ENCODE measurements around the gene RAD51B. TPM values are rescaled to one million over a fixed set of nuclear protein-coding genes. Genes with fewer than 3 reads are reported as not detected.

RAD51B gene
- total and polyA plus RNA-seq, 9 of the 15 experiments (the other 6 are each of a cell fraction or from before 2014, with no cell fraction given), result 8.5 to 17.3 (median 11.3) TPM

DNA sequence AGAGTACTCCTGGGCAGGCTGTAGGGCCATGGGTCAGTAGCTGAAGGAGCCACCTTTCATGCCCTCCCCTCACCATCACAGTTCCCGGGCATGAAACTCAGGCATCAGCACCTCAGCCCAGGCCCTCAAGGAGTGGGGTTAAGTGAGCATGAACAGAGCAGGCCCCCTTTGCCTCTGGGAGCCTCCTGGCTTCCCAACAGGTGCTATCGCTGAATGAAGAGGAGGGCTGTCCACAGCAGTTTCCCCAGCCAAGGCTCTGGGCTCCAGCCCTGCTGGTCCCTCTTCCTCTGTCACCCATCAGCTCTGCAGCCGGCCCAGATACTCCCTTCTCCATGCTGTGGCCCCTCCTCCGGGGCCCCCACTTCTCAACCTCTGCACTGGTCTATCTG, 789.0 kb downstream of the RAD51B start (continued):
- TF ChIP-seq, protein P1, sequence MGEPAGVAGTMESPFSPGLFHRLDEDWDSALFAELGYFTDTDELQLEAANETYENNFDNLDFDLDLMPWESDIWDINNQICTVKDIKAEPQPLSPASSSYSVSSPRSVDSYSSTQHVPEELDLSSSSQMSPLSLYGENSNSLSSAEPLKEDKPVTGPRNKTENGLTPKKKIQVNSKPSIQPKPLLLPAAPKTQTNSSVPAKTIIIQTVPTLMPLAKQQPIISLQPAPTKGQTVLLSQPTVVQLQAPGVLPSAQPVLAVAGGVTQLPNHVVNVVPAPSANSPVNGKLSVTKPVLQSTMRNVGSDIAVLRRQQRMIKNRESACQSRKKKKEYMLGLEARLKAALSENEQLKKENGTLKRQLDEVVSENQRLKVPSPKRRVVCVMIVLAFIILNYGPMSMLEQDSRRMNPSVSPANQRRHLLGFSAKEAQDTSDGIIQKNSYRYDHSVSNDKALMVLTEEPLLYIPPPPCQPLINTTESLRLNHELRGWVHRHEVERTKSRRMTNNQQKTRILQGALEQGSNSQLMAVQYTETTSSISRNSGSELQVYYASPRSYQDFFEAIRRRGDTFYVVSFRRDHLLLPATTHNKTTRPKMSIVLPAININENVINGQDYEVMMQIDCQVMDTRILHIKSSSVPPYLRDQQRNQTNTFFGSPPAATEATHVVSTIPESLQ (CRISPR knock-in tag; IDR thresholded peaks at IDR 0.05), result no peak
- no peak for TF ChIP-seq ZNF197 (CRISPR knock-in tag; IDR thresholded peaks at IDR 0.05; ENCODE audit: low read depth)

DNA sequence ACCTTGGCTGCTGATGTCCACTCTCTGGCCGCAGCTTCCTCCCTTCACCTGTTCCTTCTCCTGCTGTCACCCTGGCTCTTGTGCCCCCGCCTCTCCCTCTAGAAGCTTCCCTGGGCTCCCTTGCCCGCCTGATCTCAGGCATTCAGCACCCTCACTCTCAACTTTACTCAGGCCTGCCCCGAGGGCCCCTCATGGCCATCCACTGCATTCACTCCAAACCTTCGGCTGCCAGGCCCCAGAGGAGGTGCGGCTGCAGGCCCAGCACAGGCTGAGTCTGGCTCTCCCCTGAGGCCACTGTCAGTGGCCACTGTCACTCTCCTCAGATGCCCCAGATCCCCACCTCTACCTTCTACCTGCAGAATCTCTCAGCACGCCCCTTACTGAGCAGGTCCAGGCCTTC, 789.4 kb downstream of the RAD51B start:
- DNase-seq (ENCODE audit: extremely low read depth in 1 of 4, low spot score in 3 of 4), result no peak
- Histone ChIP-seq H3K27me3 (ENCODE audit: control insufficient read depth in 2 of 2, insufficient read depth in 2 of 2, low read length in 2 of 2) (no peaks in the 10 kb centered on the region), H2AFZ (ENCODE audit: low read depth, low read length) (no peak overlapping the region), H3K36me3 (ENCODE audit: control insufficient read depth, insufficient read depth, low read length) (no peaks in the 10 kb centered on the region), H3K27ac (ENCODE audit: extremely low read depth, low read depth, low read length) (no peak overlapping the region), H3K79me2 (ENCODE audit: control insufficient read depth, insufficient read depth, low read length) (no peaks in the 10 kb centered on the region), H4K20me1 (replicated peaks; ENCODE audit: control insufficient read depth, insufficient read depth, low read length) (no peaks in the 10 kb centered on the region), H3K9ac (ENCODE audit: insufficient read depth in 1 of 2, low read depth in 2 of 2, low read length in 2 of 2) (no peak overlapping the region), H3K9me3 (replicated peaks; ENCODE audit: control insufficient read depth, insufficient read depth, low read depth, low read length) (no peaks in the 10 kb centered on the region), H3K9me1 (ENCODE audit: control insufficient read depth, insufficient read depth, low read length) (no peaks in the 10 kb centered on the region), H3K4me1 (replicated peaks in 1 of 2; ENCODE audit: control insufficient read depth in 2 of 2, insufficient read depth in 2 of 2, low read length in 2 of 2) (peaks cover 0 to 2% of the 10 kb centered on the region in 2 experiments; a peak in 2 of 5 replicates), H3K4me2 (ENCODE audit: insufficient read depth, low read length) (no peak overlapping the region), H3K4me3 (no peak overlapping the region)
- intact Hi-C loops (cut with micrococcal nuclease), result no loop called here
- no peak for FAIRE-seq
- WGBS (ENCODE audit: insufficient coverage, low coverage, missing lambda C conversion rate), result 54% methylated on average over 3 of the region's 7 CpGs
- BruUV-seq (replicated peaks), result no TSS peak
- in situ Hi-C loops (cut with MboI), result no loop called here
- ATAC-seq, result no peak
- TF ChIP-seq, protein P2, sequence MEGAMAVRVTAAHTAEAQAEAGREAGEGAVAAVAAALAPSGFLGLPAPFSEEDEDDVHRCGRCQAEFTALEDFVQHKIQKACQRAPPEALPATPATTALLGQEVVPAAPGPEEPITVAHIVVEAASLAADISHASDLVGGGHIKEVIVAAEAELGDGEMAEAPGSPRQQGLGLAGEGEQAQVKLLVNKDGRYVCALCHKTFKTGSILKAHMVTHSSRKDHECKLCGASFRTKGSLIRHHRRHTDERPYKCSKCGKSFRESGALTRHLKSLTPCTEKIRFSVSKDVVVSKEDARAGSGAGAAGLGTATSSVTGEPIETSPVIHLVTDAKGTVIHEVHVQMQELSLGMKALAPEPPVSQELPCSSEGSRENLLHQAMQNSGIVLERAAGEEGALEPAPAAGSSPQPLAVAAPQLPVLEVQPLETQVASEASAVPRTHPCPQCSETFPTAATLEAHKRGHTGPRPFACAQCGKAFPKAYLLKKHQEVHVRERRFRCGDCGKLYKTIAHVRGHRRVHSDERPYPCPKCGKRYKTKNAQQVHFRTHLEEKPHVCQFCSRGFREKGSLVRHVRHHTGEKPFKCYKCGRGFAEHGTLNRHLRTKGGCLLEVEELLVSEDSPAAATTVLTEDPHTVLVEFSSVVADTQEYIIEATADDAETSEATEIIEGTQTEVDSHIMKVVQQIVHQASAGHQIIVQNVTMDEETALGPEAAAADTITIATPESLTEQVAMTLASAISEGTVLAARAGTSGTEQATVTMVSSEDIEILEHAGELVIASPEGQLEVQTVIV (CRISPR knock-in tag; IDR thresholded peaks at IDR 0.05; ENCODE audit: borderline replicate concordance), result no peak
- TF ChIP-seq, protein P3, sequence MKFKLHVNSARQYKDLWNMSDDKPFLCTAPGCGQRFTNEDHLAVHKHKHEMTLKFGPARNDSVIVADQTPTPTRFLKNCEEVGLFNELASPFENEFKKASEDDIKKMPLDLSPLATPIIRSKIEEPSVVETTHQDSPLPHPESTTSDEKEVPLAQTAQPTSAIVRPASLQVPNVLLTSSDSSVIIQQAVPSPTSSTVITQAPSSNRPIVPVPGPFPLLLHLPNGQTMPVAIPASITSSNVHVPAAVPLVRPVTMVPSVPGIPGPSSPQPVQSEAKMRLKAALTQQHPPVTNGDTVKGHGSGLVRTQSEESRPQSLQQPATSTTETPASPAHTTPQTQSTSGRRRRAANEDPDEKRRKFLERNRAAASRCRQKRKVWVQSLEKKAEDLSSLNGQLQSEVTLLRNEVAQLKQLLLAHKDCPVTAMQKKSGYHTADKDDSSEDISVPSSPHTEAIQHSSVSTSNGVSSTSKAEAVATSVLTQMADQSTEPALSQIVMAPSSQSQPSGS (CRISPR knock-in tag; IDR thresholded peaks at IDR 0.05), result no peak
- TF ChIP-seq, protein P4, sequence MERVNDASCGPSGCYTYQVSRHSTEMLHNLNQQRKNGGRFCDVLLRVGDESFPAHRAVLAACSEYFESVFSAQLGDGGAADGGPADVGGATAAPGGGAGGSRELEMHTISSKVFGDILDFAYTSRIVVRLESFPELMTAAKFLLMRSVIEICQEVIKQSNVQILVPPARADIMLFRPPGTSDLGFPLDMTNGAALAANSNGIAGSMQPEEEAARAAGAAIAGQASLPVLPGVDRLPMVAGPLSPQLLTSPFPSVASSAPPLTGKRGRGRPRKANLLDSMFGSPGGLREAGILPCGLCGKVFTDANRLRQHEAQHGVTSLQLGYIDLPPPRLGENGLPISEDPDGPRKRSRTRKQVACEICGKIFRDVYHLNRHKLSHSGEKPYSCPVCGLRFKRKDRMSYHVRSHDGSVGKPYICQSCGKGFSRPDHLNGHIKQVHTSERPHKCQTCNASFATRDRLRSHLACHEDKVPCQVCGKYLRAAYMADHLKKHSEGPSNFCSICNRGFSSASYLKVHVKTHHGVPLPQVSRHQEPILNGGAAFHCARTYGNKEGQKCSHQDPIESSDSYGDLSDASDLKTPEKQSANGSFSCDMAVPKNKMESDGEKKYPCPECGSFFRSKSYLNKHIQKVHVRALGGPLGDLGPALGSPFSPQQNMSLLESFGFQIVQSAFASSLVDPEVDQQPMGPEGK (CRISPR knock-in tag; IDR thresholded peaks at IDR 0.05; ENCODE audit: borderline replicate concordance), result no peak
- TF ChIP-seq KAT7 (CRISPR knock-in tag; IDR thresholded peaks at IDR 0.05; ENCODE audit: borderline replicate concordance), result no peak
- CTCF ChIA-PET (ENCODE audit: low intra/inter-chr PET ratio), result no interaction called here
- POLR2A ChIA-PET, result no interaction called here

Data from K562 (cell line).